Neural progenitor cell (in vitro differentiated cells): ENCODE measurements around the gene STK32B.

ENCODE experiments used
- CTCF ChIP-seq: fragments of 200-600 bp; sonication (generic); IDR thresholded peaks from 2 replicates; pipeline ENCODE4 v1.5.1; 2017; ENCODE audit warnings: antibody characterized with exemption, mild to moderate bottlenecking
- EZH2 ChIP-seq: fragments of 200-600 bp; sonication (generic); IDR thresholded peaks from 2 replicates; pipeline ENCODE4 v1.6.1; 2017; ENCODE audit warnings: antibody characterized with exemption, mild to moderate bottlenecking, moderate library complexity
- EZH2phosphoT487 ChIP-seq: fragments of 200-600 bp; sonication (generic); IDR thresholded peaks from 2 replicates; pipeline ENCODE4 v1.6.1; 2017; ENCODE audit warnings: antibody characterized with exemption

- TF ChIP-seq CTCF, result no peak
- no peak for TF ChIP-seq EZH2phosphoT487
- no peak for TF ChIP-seq EZH2
These were observed 369.0 kb downstream of the STK32B start for GRCh38 chr4:5420266-5420665.
